Right cardiac atrium (tissue), 5 donors: Measurements from ENCODE around the gene BTD. TPM values are rescaled to one million over a fixed set of nuclear protein-coding genes. Genes with fewer than 3 reads are reported as not detected.

Experiments used
- microRNA-seq, 2 donors: library from miRNA; unstranded; fragments of <30 nt; microRNA quantifications; one replicate each; pipeline ENCODE4 v1.2.0, GENCODE V29; 2020 to 2021
- polyA plus RNA-seq: library from polyadenylated mRNA; stranded (reverse); fragments of 200-250 nt; gene quantifications from one replicate; pipeline ENCODE4 v1.2.3, GENCODE V29; 2013
- total RNA-seq, 4 donors: library from RNA; stranded (reverse); fragmentation: NEBNext Ultra II Directional; extraction: Animal tissue kit (Norgen Biotek cat#: 25700); gene quantifications; one replicate each; pipeline ENCODE4 v1.2.1, GENCODE V29; 2021
- donor health status: healthy with polysubstance abuse.
- donor health status: DM: no; HTN: yes; CAD: no.
- donor health status: DM: no; HTN: no; CAD: no.
- donor health status: DM: no; HTN: yes; CAD: no; lungs with severe emphysema.
- donor health status: DM: yes; HTN: yes; CAD: no.

Gene BTD
- total and polyA plus RNA-seq, 5 donors: 8.0 to 13.5 (median 10.1) TPM

Small RNAs within 50 kb of the gene (microRNA-seq; reads per million reads assigned to microRNA genes)
- gene MIR3134: 0 reads per million in 2 donors

Other genes with a start within 250 kb of the BTD start
- 10 to 100 TPM in 3 of 4 donors, 1 to 10 TPM in 1; 8.3 to 11.8 (median 10.6) TPM for gene METTL6, start 174.2 kb upstream of the BTD start, total RNA-seq
- gene METTL6, start 174.2 kb upstream of the BTD start, polyA plus RNA-seq: 8.8 TPM
- gene EAF1, start 174.1 kb upstream of the BTD start, total RNA-seq: 10 to 100 TPM in 1 of 4 donors, 1 to 10 TPM in 3; 6.7 to 13.1 (median 8.3) TPM
- gene EAF1, start 174.1 kb upstream of the BTD start, polyA plus RNA-seq: 3.3 TPM
- gene COLQ, start 80.0 kb upstream of the BTD start, total RNA-seq: 10 to 100 TPM in 1 of 4 donors, 1 to 10 TPM in 3; 1.7 to 18.9 (median 3.4) TPM
- 4.3 TPM for gene COLQ, start 80.0 kb upstream of the BTD start, polyA plus RNA-seq
- 10 to 100 TPM; 10.8 to 16.8 (median 13.8) TPM for gene HACL1, start 176 bp upstream of the BTD start, total RNA-seq
- 9.7 TPM for gene HACL1, start 176 bp upstream of the BTD start, polyA plus RNA-seq
- 10 to 100 TPM in 2 of 4 donors, 1 to 10 TPM in 2; 9.1 to 14.3 (median 11.3) TPM for gene ANKRD28, start 196.2 kb downstream of the BTD start, total RNA-seq
- gene ANKRD28, start 196.2 kb downstream of the BTD start, polyA plus RNA-seq: 3.8 TPM